Breast epithelium (tissue), 3 donors: ENCODE measurements around the gene CTXND1.

Source experiments
- POLR2A ChIP-seq: fragments of 450-650 bp; IDR thresholded peaks from one replicate; pipeline ENCODE4 v1.6.1; 2016; ENCODE audit warnings: antibody characterized with exemption, mild to moderate bottlenecking, moderate library complexity
- TF ChIP-seq, protein P1 (sequence below), 3 donors: fragments of 450-650 bp; IDR thresholded peaks; one replicate each; pipeline ENCODE4 v1.5.1; 2016 to 2017; ENCODE audit warnings: antibody characterized with exemption in 3 of 3, mild to moderate bottlenecking in 3 of 3, moderate library complexity in 3 of 3

DNA sequence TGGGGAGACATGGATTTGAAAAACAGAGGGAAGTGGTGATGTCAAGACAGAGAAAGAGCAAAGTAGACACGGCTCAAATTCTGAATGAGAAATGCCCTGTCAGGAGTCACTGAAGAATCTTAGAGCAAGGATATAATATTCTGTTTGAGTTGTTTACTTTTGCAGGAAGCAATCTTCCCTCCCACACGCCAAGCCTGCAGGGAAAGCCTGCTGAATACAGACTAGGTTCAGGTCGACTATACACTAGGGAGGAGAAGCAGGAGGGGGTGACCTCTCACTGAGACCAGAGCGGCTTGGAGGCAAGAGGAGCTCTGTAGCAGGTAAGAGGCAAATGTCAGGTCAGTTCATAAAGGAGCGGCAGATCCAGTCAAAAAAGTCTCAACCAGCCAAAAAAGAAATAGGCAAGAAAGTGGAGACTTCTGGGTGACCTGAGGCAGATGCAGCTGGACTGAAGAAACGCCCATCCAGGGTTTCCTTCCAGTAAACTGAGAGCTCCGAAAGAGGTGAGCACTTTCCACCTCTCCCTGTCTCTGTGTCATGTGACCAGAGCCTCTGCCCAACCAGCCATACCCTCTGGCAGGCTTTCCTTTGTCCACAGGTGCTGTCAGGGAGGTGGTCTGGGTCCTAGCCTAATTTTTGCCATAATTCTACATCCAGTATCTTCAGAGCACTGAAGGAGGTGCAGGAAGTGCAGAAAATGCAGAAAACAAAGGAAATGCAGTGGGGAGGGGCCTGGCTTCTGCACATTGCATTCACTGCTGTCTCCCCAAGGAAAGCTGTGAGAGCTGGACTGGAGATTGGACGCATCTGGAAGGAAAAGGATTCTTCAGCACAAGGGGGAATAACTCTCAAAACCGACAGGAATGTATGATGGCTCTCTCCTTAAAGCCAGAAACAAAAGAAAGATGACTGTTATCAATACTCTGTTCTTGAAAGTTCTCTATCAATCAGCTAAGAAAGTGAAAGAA lies 37.8 kb upstream of the CTXND1 start:
- TF ChIP-seq, protein P1, sequence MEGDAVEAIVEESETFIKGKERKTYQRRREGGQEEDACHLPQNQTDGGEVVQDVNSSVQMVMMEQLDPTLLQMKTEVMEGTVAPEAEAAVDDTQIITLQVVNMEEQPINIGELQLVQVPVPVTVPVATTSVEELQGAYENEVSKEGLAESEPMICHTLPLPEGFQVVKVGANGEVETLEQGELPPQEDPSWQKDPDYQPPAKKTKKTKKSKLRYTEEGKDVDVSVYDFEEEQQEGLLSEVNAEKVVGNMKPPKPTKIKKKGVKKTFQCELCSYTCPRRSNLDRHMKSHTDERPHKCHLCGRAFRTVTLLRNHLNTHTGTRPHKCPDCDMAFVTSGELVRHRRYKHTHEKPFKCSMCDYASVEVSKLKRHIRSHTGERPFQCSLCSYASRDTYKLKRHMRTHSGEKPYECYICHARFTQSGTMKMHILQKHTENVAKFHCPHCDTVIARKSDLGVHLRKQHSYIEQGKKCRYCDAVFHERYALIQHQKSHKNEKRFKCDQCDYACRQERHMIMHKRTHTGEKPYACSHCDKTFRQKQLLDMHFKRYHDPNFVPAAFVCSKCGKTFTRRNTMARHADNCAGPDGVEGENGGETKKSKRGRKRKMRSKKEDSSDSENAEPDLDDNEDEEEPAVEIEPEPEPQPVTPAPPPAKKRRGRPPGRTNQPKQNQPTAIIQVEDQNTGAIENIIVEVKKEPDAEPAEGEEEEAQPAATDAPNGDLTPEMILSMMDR (IDR thresholded peaks at IDR 0.05) = no peak
- TF ChIP-seq POLR2A = no peak
